HG03457 (cell line): Measurements from ENCODE around the gene GPM6B.

ENCODE experiments used
- ATAC-seq: cut with Tn5 transposase; IDR thresholded peaks from one replicate; pipeline ENCODE4 v1.9.1; 2021; ENCODE audit warnings: moderate number of reproducible peaks; ENCODE audit not compliant: unreplicated experiment

Gene GPM6B

DNA sequence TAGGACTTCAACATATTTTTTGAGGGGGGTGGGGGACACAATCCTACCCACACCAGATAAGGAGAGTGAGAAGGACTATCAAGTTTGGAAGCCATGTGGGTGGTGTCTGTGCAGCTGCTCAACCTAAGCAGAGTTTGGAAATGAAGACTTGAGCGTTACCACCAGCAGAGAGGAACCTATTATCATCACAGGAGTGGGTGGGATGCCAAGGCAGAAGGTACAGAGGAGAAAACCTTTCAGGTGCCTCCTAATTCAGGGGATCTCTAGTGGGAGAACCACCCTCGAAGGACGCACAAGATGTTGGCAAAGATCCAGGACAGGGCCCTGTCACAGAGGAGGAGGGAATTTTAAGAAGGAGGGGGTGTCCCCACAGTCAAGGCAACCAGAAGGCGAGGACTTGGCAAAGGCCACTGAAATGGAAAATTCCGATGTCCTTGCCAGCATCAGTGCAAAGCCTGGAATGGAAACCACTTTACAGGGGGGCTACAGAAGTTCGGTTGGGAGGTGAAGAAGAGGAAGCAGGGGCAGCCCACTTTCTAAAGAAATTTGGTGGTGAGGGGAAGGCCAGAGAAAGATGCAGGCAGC, 8.4 kb upstream of the GPM6B start:
- ATAC-seq = no peak

GRCh38 chrX:13824746-13825145, 7.9 kb upstream of the GPM6B start:
- ATAC-seq = no peak

DNA sequence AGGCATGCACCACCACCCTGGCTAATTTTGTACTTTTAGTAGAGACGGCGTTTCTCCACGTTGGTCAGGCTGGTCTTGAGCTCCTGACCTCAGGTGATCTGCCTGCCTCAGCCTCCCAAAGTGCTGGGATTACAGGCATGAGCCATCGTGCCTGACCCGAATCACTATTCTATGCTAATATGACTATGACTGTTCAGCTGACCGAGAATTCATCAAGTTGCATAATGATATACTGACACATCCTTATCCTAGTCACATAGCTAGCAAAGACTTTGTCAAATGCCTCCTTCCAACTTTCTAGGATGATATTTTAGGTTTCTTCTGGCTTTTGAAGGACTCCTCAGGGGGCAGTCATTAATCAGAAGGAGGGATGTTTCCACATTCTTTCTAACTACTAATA, 4.8 kb upstream of the GPM6B start:
- ATAC-seq = no peak

DNA sequence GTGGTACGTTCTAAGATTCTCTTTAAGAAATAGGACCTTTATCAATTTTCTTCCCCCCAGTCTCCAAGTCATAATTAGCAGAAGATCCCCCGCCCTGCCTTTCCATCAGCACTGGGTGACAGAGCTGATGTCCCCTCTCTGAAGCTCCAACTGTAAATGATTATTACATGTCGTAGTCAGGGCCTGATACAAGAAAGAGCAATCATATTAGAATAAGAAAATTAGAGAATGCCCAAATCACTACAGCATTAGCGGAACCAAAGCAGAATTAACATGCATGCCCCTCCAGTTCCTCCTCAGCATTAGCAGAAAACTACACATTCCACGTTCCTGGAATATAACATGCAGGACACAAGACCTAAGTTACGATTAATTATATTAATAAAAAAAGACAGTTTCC, 717 bp downstream of the GPM6B start:
- ATAC-seq = no peak

DNA sequence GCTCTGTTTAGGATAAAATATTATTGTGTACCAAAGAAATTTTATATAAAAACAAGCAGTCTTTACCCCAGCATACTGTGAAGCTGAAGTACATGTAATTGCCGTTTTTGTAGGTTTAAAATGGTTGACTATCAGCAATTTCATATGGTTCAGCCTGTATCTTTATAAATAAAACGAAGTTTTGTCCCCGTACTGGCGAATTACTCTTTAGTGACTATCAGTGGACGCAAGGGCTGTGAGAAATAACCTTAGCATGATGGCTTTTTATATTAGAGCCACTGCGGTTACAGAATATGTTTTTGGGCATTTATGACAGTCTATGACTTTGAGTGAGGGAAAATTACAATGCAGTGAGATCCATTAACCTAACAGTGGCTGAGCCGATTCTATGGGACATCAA, 1.2 kb downstream of the GPM6B start:
- ATAC-seq = no peak

DNA sequence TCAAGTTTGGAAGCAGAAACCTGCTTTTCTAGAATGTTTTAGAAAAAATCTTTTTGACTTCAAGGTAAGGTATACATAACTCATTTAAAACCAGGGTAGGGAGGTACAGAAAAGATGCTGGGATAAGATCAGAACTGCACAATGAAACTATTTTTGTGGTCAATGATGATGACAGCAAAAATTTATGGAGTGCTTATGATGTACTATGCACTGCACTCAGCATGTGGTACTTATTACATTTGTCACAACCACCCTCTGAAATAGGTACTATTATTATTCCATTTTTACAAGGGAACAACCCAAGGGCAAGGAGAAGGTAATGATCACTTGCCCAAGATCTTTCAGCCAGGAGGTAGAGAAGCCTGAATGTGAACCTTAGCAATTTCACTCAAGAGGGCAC, 8.0 kb downstream of the GPM6B start:
- ATAC-seq = no peak

GRCh38 chrX:13808293-13808692, 8.6 kb downstream of the GPM6B start:
- ATAC-seq = no peak

DNA sequence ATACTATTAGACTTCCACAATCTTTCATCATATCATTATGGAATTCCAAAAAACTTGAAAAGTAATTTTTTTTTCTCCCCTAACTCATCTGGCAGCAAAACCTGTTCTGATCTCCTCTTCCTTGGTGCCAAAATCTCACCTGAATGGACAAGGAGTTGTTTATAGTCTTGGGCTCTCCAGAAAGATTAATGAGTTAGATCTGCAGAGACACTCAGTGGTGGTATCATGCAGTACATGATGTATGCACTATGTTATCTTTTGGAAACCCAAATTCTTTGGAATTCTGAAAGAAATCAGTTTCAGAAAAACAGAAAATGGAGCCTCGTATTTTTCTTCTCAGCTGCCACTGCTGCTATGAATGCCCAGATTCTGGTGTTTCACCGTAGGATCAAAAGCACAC, 11.7 kb downstream of the GPM6B start:
- ATAC-seq = no peak

DNA sequence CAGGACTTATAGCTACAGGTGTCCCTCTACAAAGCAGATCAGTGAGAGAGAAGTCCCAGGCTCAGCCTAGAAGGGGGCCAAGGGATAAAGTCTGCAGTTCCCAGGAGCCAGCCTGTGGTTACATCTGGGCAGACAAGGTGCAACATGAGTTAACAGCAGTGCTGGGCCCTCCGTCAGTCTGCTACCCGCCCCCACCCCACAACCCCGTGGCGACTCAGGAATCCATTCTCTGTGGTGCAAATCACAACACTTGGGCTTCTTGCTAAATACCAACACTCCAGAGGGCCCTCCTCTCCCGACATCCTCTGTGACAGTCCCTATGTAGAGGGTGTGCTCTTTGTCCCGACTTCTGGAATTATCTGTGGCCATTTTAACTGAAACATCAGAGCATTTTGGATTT, 13.8 kb downstream of the GPM6B start:
- ATAC-seq = no peak

DNA sequence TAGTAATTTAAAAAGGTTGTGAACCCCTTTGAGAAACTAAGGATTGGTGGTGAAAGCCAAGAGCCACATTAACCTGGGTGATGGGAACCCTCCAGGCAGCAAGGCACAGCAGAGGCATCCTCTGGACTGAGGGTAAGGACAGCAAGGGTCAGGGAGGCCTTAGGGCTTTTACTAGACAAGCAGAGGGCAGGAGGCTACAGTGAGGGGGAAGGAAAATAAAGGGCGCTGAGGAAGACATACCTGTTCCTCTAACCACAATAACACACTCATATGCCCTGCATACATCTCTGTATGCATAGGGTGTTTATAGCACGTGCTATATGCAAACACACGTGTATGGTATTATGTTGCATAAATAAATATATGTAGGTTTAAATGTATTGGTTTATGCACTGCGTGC, 18.7 kb downstream of the GPM6B start:
- ATAC-seq = no peak

DNA sequence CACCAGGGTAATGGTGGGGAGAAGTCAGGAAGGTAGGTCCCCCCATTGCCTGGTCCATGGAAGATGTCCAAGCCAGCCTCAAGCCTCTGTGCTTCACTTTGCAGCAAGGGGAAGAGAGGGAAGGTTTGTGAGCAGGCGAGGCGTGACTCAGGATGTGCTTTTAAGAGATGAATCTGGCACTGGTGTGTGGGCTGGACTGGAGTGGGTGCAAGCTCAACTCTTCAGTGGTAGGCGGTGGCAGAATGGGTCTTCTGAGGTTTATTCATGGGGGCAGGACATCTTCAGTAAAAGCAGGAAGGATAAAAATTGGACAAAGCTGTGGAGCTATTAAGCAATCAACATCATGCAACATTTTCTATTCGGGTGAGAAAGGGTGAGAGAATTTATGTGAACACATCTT, 19.4 kb downstream of the GPM6B start:
- ATAC-seq = no peak

DNA sequence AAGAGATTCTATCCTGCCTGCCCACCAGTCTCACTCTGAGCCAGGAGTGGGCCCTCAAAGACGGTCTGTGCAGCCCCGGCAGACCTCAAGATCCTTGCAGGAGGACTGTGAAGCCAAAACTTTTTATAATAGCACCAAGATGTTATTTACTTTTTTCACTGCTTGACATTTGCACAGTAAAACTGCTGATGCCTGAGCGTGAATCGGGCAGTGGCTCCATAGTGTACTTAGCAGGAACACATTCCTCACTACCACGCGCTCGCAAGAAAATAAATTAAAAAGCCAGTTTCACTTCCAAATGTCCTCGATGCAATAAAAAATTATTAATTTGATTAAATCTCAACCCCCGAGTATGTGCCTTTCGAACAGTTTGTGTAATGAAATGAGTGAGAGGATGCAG, 22.5 kb downstream of the GPM6B start:
- no peak for ATAC-seq

GRCh38 chrX:13793897-13794296, 23.0 kb downstream of the GPM6B start:
- ATAC-seq = no peak

GRCh38 chrX:13791559-13791958, 25.3 kb downstream of the GPM6B start:
- no peak for ATAC-seq

GRCh38 chrX:13791145-13791544, 25.7 kb downstream of the GPM6B start:
- ATAC-seq = no peak

GRCh38 chrX:13790206-13791131, 26.4 kb downstream of the GPM6B start:
- no peak for ATAC-seq

DNA sequence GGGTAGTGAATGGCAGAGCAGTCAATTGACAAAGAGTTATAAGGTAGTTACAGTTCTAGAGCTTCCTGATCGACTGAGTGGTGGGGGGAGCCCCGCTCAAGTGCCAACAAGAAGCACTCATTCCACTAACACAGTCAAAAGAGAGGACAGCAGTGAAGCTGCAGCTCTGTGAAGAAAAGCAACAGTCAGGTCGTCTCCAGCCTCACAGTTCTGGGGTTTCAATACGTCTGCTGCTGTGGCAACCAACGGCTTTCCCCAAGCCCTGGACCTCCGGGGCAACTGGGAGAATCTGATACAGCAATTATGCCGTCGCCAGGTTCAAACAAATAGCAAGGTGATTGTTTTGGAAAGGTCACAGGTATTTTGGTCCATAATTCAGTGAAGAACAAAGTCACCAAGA, 30.8 kb downstream of the GPM6B start:
- no peak for ATAC-seq

- no peak for ATAC-seq
Observed at GRCh38 chrX:13780868-13781427, 35.9 kb downstream of the GPM6B start.

DNA sequence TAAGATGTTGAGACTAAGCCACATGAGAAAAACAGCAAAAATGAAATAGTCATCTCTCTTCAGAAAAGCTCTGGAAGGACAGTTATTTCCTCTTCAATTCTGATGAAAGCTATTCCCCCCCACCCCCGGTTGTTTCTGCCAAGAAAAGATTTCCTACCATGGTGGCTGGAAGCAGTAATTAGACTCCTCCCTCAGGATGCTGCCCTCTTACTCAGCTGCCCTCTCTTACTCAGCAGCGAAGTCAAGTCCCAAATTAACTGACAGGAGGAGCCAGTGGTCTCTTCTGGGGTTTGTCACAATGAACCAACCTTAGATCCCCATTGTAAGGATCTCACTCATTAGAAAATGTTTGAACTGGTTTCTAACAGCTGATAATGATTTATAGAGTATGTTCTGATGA, 38.0 kb downstream of the GPM6B start:
- no peak for ATAC-seq

DNA sequence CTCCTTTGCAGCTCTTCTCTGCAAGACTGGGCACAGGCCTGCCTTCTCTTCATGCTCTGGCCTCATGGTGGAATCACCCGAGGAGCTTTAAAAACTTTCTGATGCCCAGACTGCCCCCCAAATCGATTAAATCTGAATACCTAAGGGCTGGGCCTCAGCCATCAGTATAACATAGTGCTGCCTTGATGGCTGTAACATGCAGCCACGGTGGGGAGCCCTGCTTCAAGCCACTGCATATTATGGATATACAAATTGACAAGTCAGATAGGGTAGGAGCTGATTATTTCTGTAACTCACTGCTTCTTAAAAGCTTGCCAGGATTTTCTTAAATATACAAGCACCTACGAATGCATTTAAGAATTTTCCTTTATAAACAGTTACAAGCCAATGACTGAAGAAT, 40.5 kb downstream of the GPM6B start:
- no peak for ATAC-seq

DNA sequence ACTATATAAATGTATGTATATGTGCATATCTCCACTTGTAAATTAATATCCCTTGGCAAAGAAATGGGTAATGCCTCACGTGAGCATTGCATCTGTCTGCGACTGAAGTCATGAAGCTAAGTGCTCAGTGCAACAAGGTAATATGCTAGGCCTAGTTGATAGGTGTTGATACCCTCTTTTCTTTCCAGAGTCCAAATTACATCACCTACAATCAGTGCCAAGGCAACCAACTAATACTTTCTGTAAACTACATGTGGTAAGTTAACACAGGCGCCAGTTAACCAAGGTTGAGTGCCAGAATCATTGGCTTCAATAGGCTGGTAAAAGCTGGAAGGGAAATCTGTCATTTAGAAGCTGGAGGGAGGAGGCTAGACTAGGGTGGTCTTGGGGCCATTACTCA, 41.1 kb downstream of the GPM6B start:
- ATAC-seq = no peak

DNA sequence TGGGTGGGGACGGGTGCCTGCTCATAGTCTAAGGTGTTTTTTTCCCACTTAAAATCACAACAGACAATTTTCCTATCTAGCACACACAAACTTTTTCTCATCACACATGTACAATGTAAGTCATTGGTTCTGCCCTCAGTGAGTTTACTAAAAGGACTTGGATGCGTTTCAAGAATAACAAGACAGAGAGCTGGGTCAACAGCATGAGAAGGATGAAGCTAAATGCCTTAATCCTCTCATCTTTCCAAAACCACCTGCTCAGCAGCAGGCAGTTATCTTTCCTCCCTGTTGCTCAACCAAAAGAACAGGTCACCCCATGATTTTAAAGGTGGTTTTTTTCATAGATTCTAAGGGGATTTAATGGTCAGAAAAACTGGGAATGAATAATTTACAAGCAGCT, 42.2 kb downstream of the GPM6B start:
- no peak for ATAC-seq
